Keratinocyte (primary cell): Measurements from ENCODE around the gene PLEKHM1. TPM values are rescaled to one million over a fixed set of nuclear protein-coding genes. Genes with fewer than 3 reads are reported as not detected.
"Not testable (repeated sequence)": the region's sequence is repeated elsewhere in the genome, so short reads cannot be mapped to it uniquely, and the experiment has no call there.

Source experiments
- DNase-seq: peaks from one replicate; pipeline ENCODE4 v3.0.0-alpha.2; 2011; ENCODE audit warnings: low read depth, missing footprints, low spot score
- FAIRE-seq: peaks from 2 replicates; lab custom pipeline; 2011; peaks lifted over from hg19 to GRCh38; lab: Jason Lieb, UNC
- H2AFZ ChIP-seq: 2 replicates; pipeline ENCODE4 v1.6.0; 2012; ENCODE audit warnings: low read length, control low read depth, inconsistent platforms; ENCODE audit not compliant: control insufficient read depth
- H3K27ac ChIP-seq: 2 replicates; pipeline ENCODE4 v1.5.1; 2011; ENCODE audit warnings: low read length; ENCODE audit not compliant: control insufficient read depth, insufficient read depth
- H3K27me3 ChIP-seq: 3 replicates; pipeline ENCODE4 v1.6.0; 2011; ENCODE audit warnings: low read length; ENCODE audit not compliant: control insufficient read depth, insufficient read depth; ENCODE audit errors: extremely low read depth
- H3K36me3 ChIP-seq, 2 experiments: 2 replicates in 1 of 2; 3 replicates in 1 of 2; pipeline ENCODE4 v1.5.1; 2011; ENCODE audit warnings: low read length in 2 of 2, mild to moderate bottlenecking in 1 of 2; ENCODE audit not compliant: control insufficient read depth in 2 of 2, insufficient read depth in 2 of 2; ENCODE audit errors: extremely low read depth in 1 of 2
- H3K4me1 ChIP-seq: 3 replicates; pipeline ENCODE4 v1.5.1; 2011; ENCODE audit warnings: low read length; ENCODE audit not compliant: control insufficient read depth, insufficient read depth; ENCODE audit errors: extremely low read depth
- H3K4me2 ChIP-seq: 3 replicates; pipeline ENCODE4 v1.6.0; 2011; ENCODE audit warnings: low read depth, low read length; ENCODE audit not compliant: control insufficient read depth, insufficient read depth; ENCODE audit errors: extremely low read depth
- H3K4me3 ChIP-seq, 3 experiments: fragments of 200-600 bp in 1 of 3; sonication (generic) in 1 of 3; 2 replicates in 2 of 3; 3 replicates in 1 of 3; pipeline ENCODE4 v1.5.1; 2011 to 2016; ENCODE audit warnings: low read length in 3 of 3, mild to moderate bottlenecking in 3 of 3, control low read depth in 2 of 3, inconsistent platforms in 1 of 3, low read depth in 1 of 3, mixed read lengths in 1 of 3, mixed run types in 1 of 3, moderate library complexity in 1 of 3; ENCODE audit not compliant: control insufficient read depth in 2 of 3, insufficient read depth in 2 of 3; ENCODE audit errors: extremely low read depth in 1 of 3
- H3K79me2 ChIP-seq: 2 replicates; pipeline ENCODE4 v1.6.0; 2012; ENCODE audit warnings: low read length; ENCODE audit not compliant: control insufficient read depth, insufficient read depth
- H3K9ac ChIP-seq: 3 replicates; pipeline ENCODE4 v1.6.0; 2011; ENCODE audit warnings: low read length; ENCODE audit not compliant: control insufficient read depth, insufficient read depth; ENCODE audit errors: extremely low read depth
- H3K9me1 ChIP-seq: 3 replicates; pipeline ENCODE4 v1.6.0; 2011; ENCODE audit warnings: low read length; ENCODE audit not compliant: control insufficient read depth, insufficient read depth; ENCODE audit errors: extremely low read depth
- H3K9me3 ChIP-seq: 2 replicates; pipeline ENCODE4 v1.5.1; 2012; ENCODE audit warnings: low read depth, low read length; ENCODE audit not compliant: control insufficient read depth
- H4K20me1 ChIP-seq: 3 replicates; pipeline ENCODE4 v1.6.0; 2011; ENCODE audit warnings: low read length; ENCODE audit not compliant: control insufficient read depth, insufficient read depth; ENCODE audit errors: extremely low read depth
- dilution Hi-C: fragments of 300-500 bp; cut with MboI; formaldehyde crosslinking; loops from one replicate; pipeline ENCODE4 v1.7.0; 2020; ENCODE audit warnings: low sequenced_read_pairs; ENCODE audit not compliant: extremely low pct_ligation_motif_present
- polyA plus RNA-seq, 5 experiments: library from polyadenylated mRNA; depleted of rRNA in 3 of 5; stranded (reverse) in 3 of 5; stranded (forward) in 1 of 5; unstranded in 1 of 5; fragments of >200 nt; gene quantifications; 1 replicate in 1 of 5; 2 replicates in 3 of 5; 3 replicates in 1 of 5; pipeline versions ENCODE4 v1.2.1 to v1.2.3, GENCODE V29; 2011 to 2012; ENCODE audit warnings: missing spikeins in 2 of 5, low read depth in 1 of 5, low replicate concordance in 1 of 5

PLEKHM1 gene
- polyA plus RNA-seq, 1 donor (not counting 4 experiments of a cell fraction or from before 2014, with no cell fraction given) = 33.0 TPM

- peaks cover 15% of the 10 kb centered on the region for H3K4me1 ChIP-seq
- H4K20me1 ChIP-seq, H3K36me3 ChIP-seq, H3K9me3 ChIP-seq, H3K9ac ChIP-seq, H3K79me2 ChIP-seq, H3K9me1 ChIP-seq, H3K27me3 ChIP-seq, H2AFZ ChIP-seq, DNase-seq, H3K4me3 ChIP-seq, H3K27ac ChIP-seq, dilution Hi-C loops: not testable (repeated sequence)
- H3K4me2 ChIP-seq = peak overlapping the region; percentile 32
- FAIRE-seq = peak; percentile 87
Measured at GRCh38 chr17:45469204-45469563, 21.3 kb downstream of the PLEKHM1 start.

GRCh38 chr17:45468293-45469203 is 22.0 kb downstream of the PLEKHM1 start:
- Histone ChIP-seq H3K4me1 (peaks cover 15% of the 10 kb centered on the region), H3K4me2 (peak overlapping the region; percentile 32)
- H2AFZ ChIP-seq, H3K79me2 ChIP-seq, H3K9me3 ChIP-seq, H3K9me1 ChIP-seq, H4K20me1 ChIP-seq, dilution Hi-C loops, H3K27ac ChIP-seq, H3K36me3 ChIP-seq, H3K4me3 ChIP-seq, H3K27me3 ChIP-seq, H3K9ac ChIP-seq: not testable (repeated sequence)
- peak; percentile 33 for DNase-seq
- peak; percentile 44 for FAIRE-seq

- FAIRE-seq = peak; percentile 59
- H3K4me1 ChIP-seq, H3K27me3 ChIP-seq, DNase-seq, H3K9ac ChIP-seq, H3K27ac ChIP-seq, H4K20me1 ChIP-seq, H3K9me1 ChIP-seq, H3K4me2 ChIP-seq, H3K36me3 ChIP-seq, H3K4me3 ChIP-seq, H2AFZ ChIP-seq, H3K9me3 ChIP-seq, H3K79me2 ChIP-seq, dilution Hi-C loops: not testable (repeated sequence)
Measured at GRCh38 chr17:45461524-45462327, 28.8 kb downstream of the PLEKHM1 start.

- H4K20me1 ChIP-seq, dilution Hi-C loops, H3K27ac ChIP-seq, H3K4me2 ChIP-seq, H3K9me1 ChIP-seq, H3K27me3 ChIP-seq, H3K9ac ChIP-seq, DNase-seq, H3K79me2 ChIP-seq, H3K4me3 ChIP-seq, FAIRE-seq, H3K4me1 ChIP-seq, H3K36me3 ChIP-seq, H2AFZ ChIP-seq, H3K9me3 ChIP-seq: not testable (repeated sequence)
Measured at GRCh38 chr17:45460422-45460821, 30.1 kb downstream of the PLEKHM1 start.
